ENCODE data around the gene NDUFS7.
"Not testable (repeated sequence)": the region's sequence is repeated elsewhere in the genome, so short reads cannot be mapped to it uniquely, and the experiment has no call there.

The NDUFS7 gene

GRCh38 chr19:1417681-1418495 is 34.2 kb downstream of the NDUFS7 start:
- no peak for DNase-seq (ENCODE audit: low spot score)
- TF ChIP-seq, protein P1, sequence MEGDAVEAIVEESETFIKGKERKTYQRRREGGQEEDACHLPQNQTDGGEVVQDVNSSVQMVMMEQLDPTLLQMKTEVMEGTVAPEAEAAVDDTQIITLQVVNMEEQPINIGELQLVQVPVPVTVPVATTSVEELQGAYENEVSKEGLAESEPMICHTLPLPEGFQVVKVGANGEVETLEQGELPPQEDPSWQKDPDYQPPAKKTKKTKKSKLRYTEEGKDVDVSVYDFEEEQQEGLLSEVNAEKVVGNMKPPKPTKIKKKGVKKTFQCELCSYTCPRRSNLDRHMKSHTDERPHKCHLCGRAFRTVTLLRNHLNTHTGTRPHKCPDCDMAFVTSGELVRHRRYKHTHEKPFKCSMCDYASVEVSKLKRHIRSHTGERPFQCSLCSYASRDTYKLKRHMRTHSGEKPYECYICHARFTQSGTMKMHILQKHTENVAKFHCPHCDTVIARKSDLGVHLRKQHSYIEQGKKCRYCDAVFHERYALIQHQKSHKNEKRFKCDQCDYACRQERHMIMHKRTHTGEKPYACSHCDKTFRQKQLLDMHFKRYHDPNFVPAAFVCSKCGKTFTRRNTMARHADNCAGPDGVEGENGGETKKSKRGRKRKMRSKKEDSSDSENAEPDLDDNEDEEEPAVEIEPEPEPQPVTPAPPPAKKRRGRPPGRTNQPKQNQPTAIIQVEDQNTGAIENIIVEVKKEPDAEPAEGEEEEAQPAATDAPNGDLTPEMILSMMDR (IDR thresholded peaks at IDR 0.05; ENCODE audit: borderline replicate concordance, control extremely low read depth, extremely low read depth, insufficient read depth, missing control alignments) = no peak
- in situ Hi-C loops (cut with MboI; ENCODE audit: low sequenced_read_pairs, unreplicated experiment) = no loop called here

- TF ChIP-seq, protein P1 (IDR thresholded peaks at IDR 0.05; ENCODE audit: borderline replicate concordance, control extremely low read depth, extremely low read depth, insufficient read depth, missing control alignments) = no peak
- in situ Hi-C loops (cut with MboI; ENCODE audit: low sequenced_read_pairs, unreplicated experiment) = no loop called here
These were observed 34.7 kb downstream of the NDUFS7 start for GRCh38 chr19:1418496-1418775.

GRCh38 chr19:1418951-1419738 is 35.4 kb downstream of the NDUFS7 start:
- no peak for DNase-seq (ENCODE audit: low spot score)
- TF ChIP-seq, protein P1 (IDR thresholded peaks at IDR 0.05; ENCODE audit: borderline replicate concordance, control extremely low read depth, extremely low read depth, insufficient read depth, missing control alignments) = no peak
- in situ Hi-C loops (cut with MboI; ENCODE audit: low sequenced_read_pairs, unreplicated experiment) = no loop called here

More at GRCh38 chr19:1418496-1418775, 34.7 kb downstream of the NDUFS7 start:
- DNase-seq (ENCODE audit: low spot score) = no peak

DNA sequence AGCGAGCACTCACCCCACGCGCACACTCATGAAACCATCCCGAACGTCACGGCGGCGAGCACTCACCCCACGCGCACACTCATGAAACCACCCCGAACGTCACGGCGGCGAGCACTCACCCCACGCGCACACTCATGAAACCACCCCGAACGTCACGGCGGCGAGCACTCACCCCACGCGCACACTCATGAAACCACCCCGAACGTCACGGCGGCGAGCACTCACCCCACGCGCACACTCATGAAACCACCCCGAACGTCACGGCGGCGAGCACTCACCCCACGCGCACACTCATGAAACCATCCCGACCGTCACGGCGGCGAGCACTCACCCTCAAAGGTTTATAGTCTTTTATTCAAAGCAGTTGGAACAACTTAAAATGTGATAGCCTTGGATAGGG is 36.4 kb downstream of the NDUFS7 start:
- DNase-seq (ENCODE audit: low spot score); in situ Hi-C loops (cut with MboI; ENCODE audit: low sequenced_read_pairs, unreplicated experiment): not testable (repeated sequence)

GRCh38 chr19:1420590-1420989 is 36.9 kb downstream of the NDUFS7 start:
- DNase-seq (ENCODE audit: low spot score) = no peak
- TF ChIP-seq, protein P1 (IDR thresholded peaks at IDR 0.05; ENCODE audit: borderline replicate concordance, control extremely low read depth, extremely low read depth, insufficient read depth, missing control alignments) = no peak
- in situ Hi-C loops (cut with MboI; ENCODE audit: low sequenced_read_pairs, unreplicated experiment) = no loop called here

- in situ Hi-C loops (cut with MboI; ENCODE audit: low sequenced_read_pairs, unreplicated experiment) = no loop called here
- no peak for DNase-seq (ENCODE audit: low spot score)
- TF ChIP-seq, protein P1 (IDR thresholded peaks at IDR 0.05; ENCODE audit: borderline replicate concordance, control extremely low read depth, extremely low read depth, insufficient read depth, missing control alignments) = no peak
These were observed 37.7 kb downstream of the NDUFS7 start for GRCh38 chr19:1421218-1421957.
